GM12878 (cell line): Measurements from ENCODE around the gene POGLUT3. TPM values are rescaled to one million over a fixed set of nuclear protein-coding genes. Genes with fewer than 3 reads are reported as not detected.
A peak's percentile ranks its signal among the peaks of the same experiment; 100 is the strongest.

Source experiments
- ATAC-seq: fragments of 200-7000 bp; cut with Tn5 transposase; 3 replicates; pipeline ENCODE4 v1.9.1; 2020; ENCODE audit warnings: mild to moderate bottlenecking, moderate library complexity
- BruUV-seq: library from RNA; stranded (reverse); fragments of 400-500 nt; replicated peaks from 2 replicates; lab custom pipeline; 2021; lab: Mats Ljungman, UMichigan
- CTCF ChIA-PET: fragments of 300-600 bp; sonication (Branson Sonifier 250); formaldehyde crosslinking; extraction: SDS; loops from one replicate; lab custom pipeline; 2021; ENCODE audit warnings: inconsistent platforms; lab: Yijun Ruan, JAX
- POLR2A ChIA-PET: fragments of 350-600 bp; formaldehyde crosslinking; extraction: SDS; loops from one replicate; lab custom pipeline; 2021; ENCODE audit warnings: inconsistent platforms; lab: Charles Lee
- RAD21 ChIA-PET: fragments of 300-600 bp; sonication (Branson Sonifier 250); formaldehyde crosslinking; loops from one replicate; lab custom pipeline; 2023; ENCODE audit warnings: antibody characterized with exemption; ENCODE audit not compliant: unreplicated experiment; lab: Charles Lee
- SMC1A ChIA-PET: fragments of 300-600 bp; sonication (Branson Sonifier 250); formaldehyde crosslinking; loops from one replicate; lab custom pipeline; 2023; ENCODE audit not compliant: unreplicated experiment, uncharacterized antibody; lab: Charles Lee
- DNase-seq: peaks from one replicate; pipeline ENCODE4 v3.0.0-alpha.2; 2011; ENCODE audit warnings: low read depth, low spot score
- FAIRE-seq: peaks from 3 replicates; lab custom pipeline; 2011; peaks lifted over from hg19 to GRCh38; lab: Jason Lieb, UNC
- H2AFZ ChIP-seq: 2 replicates; pipeline ENCODE4 v1.6.0; 2011; ENCODE audit warnings: low read depth, low read length, control low read depth; ENCODE audit not compliant: control insufficient read depth
- H3K27ac ChIP-seq: 2 replicates; pipeline ENCODE4 v1.5.1; 2011; ENCODE audit warnings: control low read depth; ENCODE audit not compliant: control insufficient read depth, insufficient read depth
- H3K27me3 ChIP-seq, 2 experiments: replicated peaks in 1 of 2; 2 replicates each; pipeline versions ENCODE4 v1.6.0 to v1.6.1; 2011; ENCODE audit warnings: low read length in 1 of 2; ENCODE audit not compliant: control insufficient read depth in 2 of 2, insufficient read depth in 2 of 2
- H3K36me3 ChIP-seq, 2 experiments: 2 replicates each; pipeline ENCODE4 v1.5.1; 2011; ENCODE audit warnings: low read length in 1 of 2; ENCODE audit not compliant: control insufficient read depth in 2 of 2, insufficient read depth in 2 of 2
- H3K4me1 ChIP-seq: 2 replicates; pipeline ENCODE4 v1.6.1; 2011; ENCODE audit warnings: mild to moderate bottlenecking, low read length, moderate library complexity, mixed read lengths; ENCODE audit not compliant: control insufficient read depth, insufficient read depth
- H3K4me2 ChIP-seq: 2 replicates; pipeline ENCODE4 v1.6.0; 2011; ENCODE audit warnings: control low read depth; ENCODE audit not compliant: control insufficient read depth, insufficient read depth
- H3K4me3 ChIP-seq: fragments of 200-600 bp; sonication (generic); 2 replicates; pipeline ENCODE4 v1.5.1; 2016
- H3K79me2 ChIP-seq: 2 replicates; pipeline ENCODE4 v1.6.0; 2011; ENCODE audit warnings: low read length; ENCODE audit not compliant: control insufficient read depth, insufficient read depth
- H3K9ac ChIP-seq: 2 replicates; pipeline ENCODE4 v1.8.0; 2011; ENCODE audit warnings: low read length, control low read depth, mixed read lengths; ENCODE audit not compliant: control insufficient read depth, insufficient read depth
- H3K9me3 ChIP-seq: replicated peaks from 3 replicates; pipeline ENCODE4 v1.5.1; 2011; ENCODE audit warnings: mild to moderate bottlenecking, low read length; ENCODE audit not compliant: control insufficient read depth, insufficient read depth
- H4K20me1 ChIP-seq: 2 replicates; pipeline ENCODE4 v1.6.0; 2011; ENCODE audit not compliant: control insufficient read depth, insufficient read depth
- CBFB ChIP-seq: IDR thresholded peaks from 2 replicates; pipeline ENCODE4 v1.6.1; 2016; ENCODE audit warnings: antibody characterized with exemption, low read depth
- CHD4 ChIP-seq: fragments of 200-600 bp; sonication (generic); IDR thresholded peaks from 2 replicates; pipeline ENCODE4 v1.6.1; 2016; ENCODE audit warnings: mild to moderate bottlenecking
- FOS ChIP-seq: IDR thresholded peaks from 3 replicates; pipeline ENCODE4 v1.6.1; 2011; ENCODE audit warnings: borderline replicate concordance; ENCODE audit not compliant: insufficient read length; ENCODE audit errors: extremely low read depth
- GATAD2B ChIP-seq: fragments of 450-650 bp; conservative IDR thresholded peaks from 2 replicates; pipeline ENCODE4 v1.6.1; 2017; ENCODE audit warnings: low read depth, mild to moderate bottlenecking, moderate library complexity
- JUND ChIP-seq: IDR thresholded peaks from 2 replicates; pipeline ENCODE4 v1.6.1; 2012; ENCODE audit warnings: low read depth, mild to moderate bottlenecking, low read length, improper control_type of control experiment, moderate library complexity
- LARP7 ChIP-seq: fragments of 450-650 bp; IDR thresholded peaks from 2 replicates; pipeline ENCODE4 v1.6.1; 2017; ENCODE audit warnings: mild to moderate bottlenecking
- NR2C1 ChIP-seq: fragments of 450-650 bp; IDR thresholded peaks from 2 replicates; pipeline ENCODE4 v1.6.1; 2017; ENCODE audit warnings: antibody characterized with exemption, mild to moderate bottlenecking, moderate library complexity
- POU2F2 ChIP-seq: IDR thresholded peaks from 3 replicates; pipeline ENCODE4 v1.6.1; 2011; ENCODE audit warnings: low read depth, mild to moderate bottlenecking, low read length, borderline replicate concordance
- RCOR1 ChIP-seq: conservative IDR thresholded peaks from 2 replicates; pipeline ENCODE4 v1.6.1; 2012; ENCODE audit warnings: low read depth, low read length, improper control_type of control experiment
- SIN3A ChIP-seq: IDR thresholded peaks from 2 replicates; pipeline ENCODE4 v1.6.1; 2012; ENCODE audit warnings: low read depth, low read length, improper control_type of control experiment
- SIX5 ChIP-seq: IDR thresholded peaks from 2 replicates; pipeline ENCODE4 v1.6.1; 2011; ENCODE audit warnings: mild to moderate bottlenecking, low read depth, low read length, moderate library complexity; ENCODE audit not compliant: severe bottlenecking
- SPI1 ChIP-seq: IDR thresholded peaks from 2 replicates; pipeline ENCODE4 v1.6.1; 2011; ENCODE audit warnings: low read depth, mild to moderate bottlenecking, low read length, moderate library complexity, borderline replicate concordance; ENCODE audit not compliant: insufficient read depth
- SRF ChIP-seq, 2 experiments: IDR thresholded peaks; 2 replicates each; pipeline ENCODE4 v1.6.1; 2011; ENCODE audit warnings: low read depth in 2 of 2, low read length in 2 of 2, mild to moderate bottlenecking in 1 of 2, moderate library complexity in 1 of 2
- WRNIP1 ChIP-seq: IDR thresholded peaks from 2 replicates; pipeline ENCODE4 v1.6.1; 2011; ENCODE audit warnings: low read depth, low read length, improper control_type of control experiment, borderline replicate concordance
- WGBS: methylation state at CpG from one replicate; pipeline ENCODE4 v1.1.6; 2016; ENCODE audit warnings: low lambda C conversion rate; ENCODE audit not compliant: insufficient replicate concordance, insufficient coverage; ENCODE audit errors: missing lambda C conversion rate; 5-methylcytosine and 5-hydroxymethylcytosine counted together
- in situ Hi-C: fragments of 300-500 bp; cut with MboI; formaldehyde crosslinking; loops from 9 replicates; pipeline ENCODE4 v1.14.3; 2018; ENCODE audit warnings: mixed read lengths
- intact Hi-C: fragments of 100-400 bp; cut with micrococcal nuclease; formaldehyde crosslinking; loops from one replicate; pipeline ENCODE4 v1.14.2; 2022; ENCODE audit not compliant: unreplicated experiment
- polyA plus RNA-seq, 11 experiments: library from polyadenylated mRNA; depleted of rRNA in 4 of 11; unstranded in 6 of 11; stranded (reverse) in 5 of 11; fragments of >200 nt; fragmentation: Nextera tagmentation in 4 of 11; fragmentation: Illumina TruSeq in 1 of 11; extraction: Ambion mirVana in 4 of 11; extraction: Trizol in 1 of 11; gene quantifications; 1 replicate in 1 of 11; 2 replicates in 10 of 11; pipeline versions ENCODE4 v1.2.1 to v1.2.3, GENCODE V29; 2011 to 2016; ENCODE audit warnings: inconsistent platforms in 2 of 11, missing spikeins in 2 of 11, low read depth in 1 of 11
- total RNA-seq, 4 experiments: library from RNA; depleted of rRNA in 3 of 4; stranded (reverse); fragments of >200 nt in 3 of 4; fragmentation: Illumina TruSeq in 1 of 4; extraction: Trizol in 1 of 4; gene quantifications; 2 replicates each; pipeline versions ENCODE4 v1.2.1 to v1.2.3, GENCODE V29; 2013 to 2021
- TF ChIP-seq, protein P1 (sequence below): IDR thresholded peaks from 2 replicates; pipeline ENCODE4 v1.6.1; 2011; ENCODE audit warnings: low read depth, low read length, improper control_type of control experiment, borderline replicate concordance

POGLUT3 gene
- total and polyA plus RNA-seq, 10 of the 15 experiments (the other 5 are each of a cell fraction or from before 2014, with no cell fraction given) = 3.7 to 21.5 (median 12.9) TPM

DNA sequence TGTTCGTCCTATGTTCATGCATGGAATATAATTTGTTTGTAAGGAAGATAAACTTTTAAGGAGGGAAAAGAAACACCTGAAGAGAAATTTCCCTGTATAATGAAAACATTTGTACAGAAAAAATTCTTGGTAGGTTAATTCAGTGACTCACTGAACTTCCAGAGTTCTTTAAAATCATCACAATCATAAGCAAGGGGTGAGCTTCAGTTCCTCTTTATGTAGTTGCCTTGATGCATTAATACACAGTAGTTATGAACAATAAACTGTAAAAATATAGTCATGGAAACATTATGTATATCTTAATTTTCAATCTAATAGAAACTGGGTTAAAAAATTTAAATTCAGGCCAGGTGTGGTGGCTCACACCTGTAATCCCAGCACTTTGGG, 29.7 kb downstream of the POGLUT3 start:
- intact Hi-C loops = loop anchor here (10.0 kb wide), 1 partner anchor 244 kb away; the partner anchor contains the start of genes ATM and NPAT
- POLR2A ChIA-PET = interaction anchor here (0.7 to 1.0 kb wide), 3 partner anchors 152 to 231 kb away, joined by 3 to 4 read pairs (median 3); no protein-coding TSS in a partner anchor
- DNase-seq = no peak
- no peak overlapping the region for H3K4me3 ChIP-seq
- no peak overlapping the region for H3K27ac ChIP-seq
- FAIRE-seq = no peak
- RAD21 ChIA-PET = interaction anchor here (0.9 to 1.5 kb wide), 3 partner anchors 125 to 460 kb away, joined by 3 to 6 read pairs (median 4); partner anchors contain the start of genes CUL5 and EXPH5
- 100% methylated on average over 1 of the region's 1 CpG for WGBS
- H2AFZ ChIP-seq = no peak overlapping the region
- no peaks in the 10 kb centered on the region for H3K27me3 ChIP-seq
- TF ChIP-seq JUND (no peak), SPI1 (peak; percentile 61; the same call in 1 of the 2 replicates)
- H3K79me2 ChIP-seq = no peaks in the 10 kb centered on the region
- in situ Hi-C loops = no loop called here
- no peaks in the 10 kb centered on the region for H3K4me1 ChIP-seq
- SMC1A ChIA-PET = interaction anchor here (1.0 to 2.9 kb wide), 6 partner anchors 10 to 179 kb away, joined by 3 to 16 read pairs (median 4); no protein-coding TSS in a partner anchor
- no peaks in the 10 kb centered on the region for H3K9me3 ChIP-seq
- H3K4me2 ChIP-seq = no peak overlapping the region
- H3K36me3 ChIP-seq = peaks cover 0 to 3% of the 10 kb centered on the region in 2 experiments; a peak in 1 of 4 replicates
- no peaks in the 10 kb centered on the region for H4K20me1 ChIP-seq
- no peak overlapping the region for H3K9ac ChIP-seq
- no peak for ATAC-seq
- CTCF ChIA-PET = interaction anchor here (0.8 to 2.3 kb wide), 7 partner anchors 24 to 182 kb away, joined by 3 to 6 read pairs (median 5); no protein-coding TSS in a partner anchor
- BruUV-seq = no TSS peak

DNA sequence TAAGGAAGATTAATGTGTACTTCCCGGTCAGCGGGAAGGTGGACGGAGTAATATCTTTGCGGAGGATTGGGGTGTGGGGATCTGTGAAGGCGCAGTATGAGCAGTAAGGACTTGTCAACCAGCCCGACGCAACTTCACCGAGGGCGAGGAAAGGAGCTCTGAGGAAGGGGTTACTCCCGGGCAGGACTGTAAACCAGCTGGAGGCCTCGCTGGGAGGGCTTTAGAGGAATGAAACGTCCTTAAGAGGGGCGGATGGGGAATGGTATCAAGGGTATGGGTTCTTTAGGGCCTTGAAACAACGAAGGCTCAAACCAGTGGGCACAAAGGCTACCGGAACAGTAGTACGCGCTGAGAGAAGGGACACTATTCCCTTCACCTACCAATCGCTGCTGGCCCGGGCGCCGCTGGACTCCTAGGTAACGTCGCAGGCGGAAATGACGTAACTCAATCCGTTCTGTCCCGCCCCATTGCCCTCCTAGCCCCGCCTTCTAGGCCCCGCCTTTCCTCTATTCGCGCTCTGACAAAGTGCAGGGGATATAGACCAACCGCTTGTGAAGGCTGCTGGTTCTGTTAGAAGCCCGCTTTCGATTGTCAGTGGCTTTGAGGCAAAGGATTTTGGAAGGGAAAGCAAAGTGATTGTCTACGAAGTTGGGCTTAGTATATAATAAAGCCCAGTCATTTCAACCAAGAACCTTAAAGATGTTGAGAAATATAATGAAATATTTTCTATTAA, 30.9 kb downstream of the POGLUT3 start, which contains the start of gene C11orf65:
Gene C11orf65 (minus strand): TSS at position 439 of the 733 bp plus-strand sequence. CDS start 5,970 bp downstream, outside the sequence.
- in situ Hi-C loops (no loop called here), intact Hi-C loops (loop anchor here (1.0 to 10.0 kb wide), 4 partner anchors 30 to 242 kb away; partner anchors contain the start of genes ATM and NPAT)
- Histone ChIP-seq H4K20me1 (no peaks in the 10 kb centered on the region), H3K4me2 (peak within 1 kb of the TSS; percentile 58), H3K9me3 (no peaks in the 10 kb centered on the region), H3K36me3 (no peaks in the 10 kb centered on the region), H3K27ac (peak within 1 kb of the TSS; percentile 93), H3K79me2 (no peaks in the 10 kb centered on the region), H2AFZ (peak within 1 kb of the TSS; percentile 90), H3K4me1 (no peaks in the 10 kb centered on the region), H3K27me3 (no peaks in the 10 kb centered on the region), H3K9ac (peak within 1 kb of the TSS; percentile 99), H3K4me3 (peak within 1 kb of the TSS; percentile 74)
- RAD21 ChIA-PET = interaction anchor here (0.9 to 1.5 kb wide), 5 partner anchors 126 to 458 kb away, joined by 3 to 6 read pairs (median 4); partner anchors contain the start of genes CUL5 and EXPH5
- POLR2A ChIA-PET = interaction anchor here (0.6 kb wide), 1 partner anchor 198 kb away, joined by 3 read pairs; the partner anchor contains the start of gene DDX10
- FAIRE-seq = peak; percentile 98
- SMC1A ChIA-PET = interaction anchor here (0.6 to 2.9 kb wide), 7 partner anchors 8 to 180 kb away, joined by 3 to 16 read pairs (median 3); no protein-coding TSS in a partner anchor
- CTCF ChIA-PET = interaction anchor here (0.9 to 2.3 kb wide), 7 partner anchors 25 to 458 kb away, joined by 3 to 6 read pairs (median 5); partner anchors contain the start of gene CUL5
- ATAC-seq = peak; percentile 99
- peak; percentile 96 for DNase-seq
- WGBS = under 1% methylated on average over 35 of the region's 35 CpGs
- BruUV-seq = no TSS peak
- TF ChIP-seq POU2F2 (peak; percentile 57; the same call in 1 of the 3 replicates), NR2C1 (peak; percentile 42; the same call in 1 of the 2 replicates), LARP7 (0 out of 2 replicates have a peak, but pooled peaks have one; percentile 37), SRF (IDR thresholded peaks at IDR 0.05; ENCODE audit: low read depth in 2 of 2, low read length in 2 of 2) (0 out of 4 replicates have a peak, but pooled peaks of 1 of the 2 experiments have one; percentile 28), WRNIP1 (no peak), CHD4 (no peak), FOS (no peak), SIN3A (peak; percentile 73; the same call in 1 of the 2 replicates), CBFB (no peak), GATAD2B (no peak), RCOR1 (no peak), SIX5 (no peak)
- TF ChIP-seq, protein P1, sequence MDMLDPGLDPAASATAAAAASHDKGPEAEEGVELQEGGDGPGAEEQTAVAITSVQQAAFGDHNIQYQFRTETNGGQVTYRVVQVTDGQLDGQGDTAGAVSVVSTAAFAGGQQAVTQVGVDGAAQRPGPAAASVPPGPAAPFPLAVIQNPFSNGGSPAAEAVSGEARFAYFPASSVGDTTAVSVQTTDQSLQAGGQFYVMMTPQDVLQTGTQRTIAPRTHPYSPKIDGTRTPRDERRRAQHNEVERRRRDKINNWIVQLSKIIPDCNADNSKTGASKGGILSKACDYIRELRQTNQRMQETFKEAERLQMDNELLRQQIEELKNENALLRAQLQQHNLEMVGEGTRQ = no peak
